Stimulated activated CD4-positive, alpha-beta T cell treated with anti-CD3 and anti-CD28 coated beads, Interleukin-4, amount 100 ng/mL, for 4 hours (primary cell): ENCODE results near the gene CIDEC.

Experiments
- DNase-seq, 2 experiments: peaks; one replicate each; pipeline ENCODE4 v3.0.0-alpha.2; 2020

CIDEC gene

GRCh38 chr3:9841015-9841414, 39.0 kb downstream of the CIDEC start:
- DNase-seq, result no peak

GRCh38 chr3:9838856-9839255, 41.2 kb downstream of the CIDEC start:
- DNase-seq, result no peak

- no peak for DNase-seq
These were observed 42.1 kb downstream of the CIDEC start for GRCh38 chr3:9837701-9838582.

GRCh38 chr3:9834520-9835380, 45.3 kb downstream of the CIDEC start:
- no peak for DNase-seq

- no peak for DNase-seq
These were observed 47.0 kb downstream of the CIDEC start for GRCh38 chr3:9833078-9833477.

- no peak for DNase-seq
These were observed 48.8 kb downstream of the CIDEC start for GRCh38 chr3:9831253-9831652.

GRCh38 chr3:9828801-9829755, 51.0 kb downstream of the CIDEC start:
- DNase-seq, result no peak

GRCh38 chr3:9826815-9827573, 53.1 kb downstream of the CIDEC start:
- no peak for DNase-seq

GRCh38 chr3:9825451-9826040, 54.5 kb downstream of the CIDEC start:
- no peak for DNase-seq

- DNase-seq, result no peak
These were observed 59.1 kb downstream of the CIDEC start for GRCh38 chr3:9820946-9821345.

- no peak for DNase-seq
These were observed 59.5 kb downstream of the CIDEC start for GRCh38 chr3:9820543-9820942.

GRCh38 chr3:9818666-9819335, 61.3 kb downstream of the CIDEC start:
- DNase-seq, result no peak

GRCh38 chr3:9817436-9817835, 62.6 kb downstream of the CIDEC start:
- no peak for DNase-seq
